Natural killer cell (primary cell): ENCODE results near the gene CAGE1. TPM values are rescaled to one million over a fixed set of nuclear protein-coding genes. Genes with fewer than 3 reads are reported as not detected.

Experiments used
- ATAC-seq, 3 donors: fragments of 150-1000 bp in 2 of 3; fragments of 200-7000 bp in 1 of 3; cut with Tn5 transposase; 1 replicate in 1 of 3; 2 replicates in 2 of 3; pipeline ENCODE4 v1.10.0; 2021; ENCODE audit warnings: mild to moderate bottlenecking in 2 of 3, moderate library complexity in 2 of 3
- DNase-seq, 2 donors: peaks; one replicate each; pipeline versions ENCODE4 v3.0.0 to v3.0.0-alpha.2; 2013 to 2021; ENCODE audit warnings: mixed read lengths in 1 of 2
- H3K27ac ChIP-seq: one replicate; pipeline ENCODE4 v1.5.1; 2013; ENCODE audit warnings: mild to moderate bottlenecking, low read length
- H3K27me3 ChIP-seq: one replicate; pipeline ENCODE4 v1.6.1; 2013; ENCODE audit warnings: low read length; ENCODE audit not compliant: control insufficient read depth, insufficient read depth
- H3K36me3 ChIP-seq: one replicate; pipeline ENCODE4 v1.6.1; 2013; ENCODE audit warnings: low read length; ENCODE audit not compliant: control insufficient read depth, insufficient read depth
- H3K4me1 ChIP-seq: one replicate; pipeline ENCODE4 v1.6.1; 2013; ENCODE audit warnings: low read length; ENCODE audit not compliant: control insufficient read depth, insufficient read depth
- H3K4me3 ChIP-seq: one replicate; pipeline ENCODE4 v1.5.1; 2013; ENCODE audit warnings: low read length
- H3K9me3 ChIP-seq: one replicate; pipeline ENCODE4 v1.6.1; 2013; ENCODE audit warnings: low read length; ENCODE audit not compliant: control insufficient read depth, insufficient read depth
- H3K27ac Mint-ChIP-seq, 2 donors: one replicate each; pipeline ENCODE4 v1.8.0; 2022; ENCODE audit warnings: mild to moderate bottlenecking in 2 of 2, mixed read lengths in 2 of 2, moderate library complexity in 1 of 2
- H3K27me3 Mint-ChIP-seq, 2 donors: one replicate each; pipeline ENCODE4 v1.8.0; 2022; ENCODE audit warnings: low read depth in 2 of 2, mixed read lengths in 2 of 2
- H3K36me3 Mint-ChIP-seq: one replicate; pipeline ENCODE4 v1.8.0; 2022; ENCODE audit warnings: mixed read lengths
- H3K4me1 Mint-ChIP-seq, 2 donors: one replicate each; pipeline ENCODE4 v1.8.0; 2022; ENCODE audit warnings: mixed read lengths in 2 of 2
- H3K4me3 Mint-ChIP-seq: one replicate; pipeline ENCODE4 v1.8.0; 2022; ENCODE audit warnings: mild to moderate bottlenecking, moderate library complexity, mixed read lengths
- H3K9me3 Mint-ChIP-seq, 2 donors: one replicate each; pipeline ENCODE4 v1.8.0; 2022; ENCODE audit warnings: mixed read lengths in 2 of 2
- WGBS: methylation state at CpG from one replicate; pipeline ENCODE4 v1.1.7; 2013; ENCODE audit warnings: missing lambda C conversion rate; ENCODE audit not compliant: insufficient coverage; 5-methylcytosine and 5-hydroxymethylcytosine counted together
- intact Hi-C: fragments of 100-400 bp; cut with micrococcal nuclease; formaldehyde crosslinking; loops from one replicate; pipeline ENCODE4 v1.14.2; 2022
- total RNA-seq, 4 donors: library from RNA; stranded (reverse); fragments of 120-200 nt in 1 of 4; gene quantifications; one replicate each; pipeline versions ENCODE4 v1.2.3 to v1.2.4, GENCODE V29; 2013 to 2022
- TF ChIP-seq, protein P1 (sequence below): fragments of 200-600 bp; IDR thresholded peaks from one replicate; pipeline ENCODE4 v1.8.0; 2022; ENCODE audit warnings: antibody characterized with exemption

The CAGE1 gene
- total RNA-seq, 3 donors from 2014 or later (not counting 1 experiment from before 2014, with no cell fraction given), result 0.70 to 1.3 (median 1.1) TPM

DNA sequence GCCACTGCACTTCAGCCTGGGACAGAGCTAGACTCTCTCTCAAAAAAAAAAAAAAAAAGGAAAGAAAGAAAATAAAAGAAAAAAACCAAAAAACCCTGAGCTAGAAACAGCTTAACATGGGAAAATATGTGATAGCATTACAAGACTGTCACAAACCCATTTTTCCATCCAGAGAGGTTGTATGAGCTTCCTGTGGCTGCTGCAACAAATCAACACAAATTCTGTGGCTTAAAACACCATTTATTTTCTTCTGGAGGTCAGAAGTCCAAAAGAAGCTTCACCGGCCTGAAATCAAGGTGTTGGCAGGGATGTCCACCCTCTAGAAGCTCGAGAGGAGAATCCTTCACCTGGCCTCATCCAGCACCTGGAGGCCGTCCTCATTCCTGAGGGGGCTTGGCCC lies 54.9 kb downstream of the CAGE1 start:
- Mint-ChIP-seq H3K27me3 (peaks cover 13 to 20% of the 10 kb centered on the region in 2 donors), H3K27ac (no peak overlapping the region), H3K36me3 (no peaks in the 10 kb centered on the region), H3K4me3 (no peak overlapping the region), H3K9me3 (no peaks in the 10 kb centered on the region), H3K4me1 (no peaks in the 10 kb centered on the region)
- no peak overlapping the region for H3K4me3 ChIP-seq
- no peak for DNase-seq
- WGBS, result 87% methylated on average over 3 of the region's 3 CpGs
- intact Hi-C loops, result no loop called here
- no peaks in the 10 kb centered on the region for H3K36me3 ChIP-seq
- H3K27ac ChIP-seq, result no peak overlapping the region
- TF ChIP-seq, protein P1, sequence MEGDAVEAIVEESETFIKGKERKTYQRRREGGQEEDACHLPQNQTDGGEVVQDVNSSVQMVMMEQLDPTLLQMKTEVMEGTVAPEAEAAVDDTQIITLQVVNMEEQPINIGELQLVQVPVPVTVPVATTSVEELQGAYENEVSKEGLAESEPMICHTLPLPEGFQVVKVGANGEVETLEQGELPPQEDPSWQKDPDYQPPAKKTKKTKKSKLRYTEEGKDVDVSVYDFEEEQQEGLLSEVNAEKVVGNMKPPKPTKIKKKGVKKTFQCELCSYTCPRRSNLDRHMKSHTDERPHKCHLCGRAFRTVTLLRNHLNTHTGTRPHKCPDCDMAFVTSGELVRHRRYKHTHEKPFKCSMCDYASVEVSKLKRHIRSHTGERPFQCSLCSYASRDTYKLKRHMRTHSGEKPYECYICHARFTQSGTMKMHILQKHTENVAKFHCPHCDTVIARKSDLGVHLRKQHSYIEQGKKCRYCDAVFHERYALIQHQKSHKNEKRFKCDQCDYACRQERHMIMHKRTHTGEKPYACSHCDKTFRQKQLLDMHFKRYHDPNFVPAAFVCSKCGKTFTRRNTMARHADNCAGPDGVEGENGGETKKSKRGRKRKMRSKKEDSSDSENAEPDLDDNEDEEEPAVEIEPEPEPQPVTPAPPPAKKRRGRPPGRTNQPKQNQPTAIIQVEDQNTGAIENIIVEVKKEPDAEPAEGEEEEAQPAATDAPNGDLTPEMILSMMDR, result no peak
- no peak for ATAC-seq
- no peaks in the 10 kb centered on the region for H3K4me1 ChIP-seq
- no peaks in the 10 kb centered on the region for H3K9me3 ChIP-seq
- H3K27me3 ChIP-seq, result no peaks in the 10 kb centered on the region

DNA sequence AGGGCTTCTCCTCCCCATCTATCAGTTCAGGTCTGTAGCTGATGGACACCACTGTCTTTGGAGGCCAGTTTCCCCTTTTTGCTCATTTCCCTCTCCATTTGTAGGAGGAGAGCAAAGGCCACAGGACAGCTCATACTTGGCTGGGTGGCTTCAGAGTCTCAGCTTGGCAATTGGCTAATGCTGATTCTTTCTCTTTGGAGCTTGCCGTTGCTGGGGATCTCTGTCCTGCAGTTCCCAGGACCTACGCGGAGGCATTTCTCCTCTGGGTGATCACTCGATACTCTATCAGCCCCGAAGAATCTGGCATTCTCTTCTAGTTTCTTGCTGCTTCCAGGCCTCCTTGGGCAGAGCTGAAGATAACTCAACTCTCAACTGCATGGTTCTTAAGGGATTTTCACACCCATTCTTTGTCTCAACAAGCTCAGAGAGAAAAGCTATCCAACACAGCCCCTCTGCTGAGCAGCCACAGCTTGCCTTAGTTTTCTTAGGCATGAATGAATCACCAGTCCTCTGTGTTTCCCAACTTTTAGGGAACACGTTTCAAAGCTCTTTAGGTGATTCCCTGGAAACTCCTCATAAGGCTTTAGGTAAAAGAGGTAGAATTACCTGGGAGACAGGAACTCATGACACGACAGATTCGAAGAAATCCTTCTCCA lies 57.3 kb downstream of the CAGE1 start:
- WGBS, result 95% methylated on average over 6 of the region's 8 CpGs
- intact Hi-C loops, result no loop called here
- no peak for DNase-seq
- no peak overlapping the region for H3K4me3 ChIP-seq
- ATAC-seq, result no peak
- H3K9me3 ChIP-seq, result no peaks in the 10 kb centered on the region
- TF ChIP-seq, protein P1, result no peak
- Mint-ChIP-seq H3K27ac (no peak overlapping the region), H3K27me3 (peaks cover 0 to 8% of the 10 kb centered on the region in 2 donors), H3K4me1 (no peaks in the 10 kb centered on the region), H3K36me3 (no peaks in the 10 kb centered on the region), H3K9me3 (no peaks in the 10 kb centered on the region), H3K4me3 (no peak overlapping the region)
- H3K36me3 ChIP-seq, result no peaks in the 10 kb centered on the region
- H3K4me1 ChIP-seq, result no peaks in the 10 kb centered on the region
- no peak overlapping the region for H3K27ac ChIP-seq
- H3K27me3 ChIP-seq, result no peaks in the 10 kb centered on the region

- H3K27ac ChIP-seq, result no peak overlapping the region
- Mint-ChIP-seq H3K36me3 (no peaks in the 10 kb centered on the region), H3K4me3 (no peak overlapping the region), H3K4me1 (no peaks in the 10 kb centered on the region), H3K27me3 (peaks cover 0 to 8% of the 10 kb centered on the region in 2 donors), H3K27ac (no peak overlapping the region), H3K9me3 (no peaks in the 10 kb centered on the region)
- intact Hi-C loops, result no loop called here
- no peaks in the 10 kb centered on the region for H3K36me3 ChIP-seq
- no peaks in the 10 kb centered on the region for H3K4me1 ChIP-seq
- DNase-seq (no peak), ATAC-seq (no peak)
- 86% methylated on average over 6 of the region's 7 CpGs for WGBS
- H3K27me3 ChIP-seq, result no peaks in the 10 kb centered on the region
- no peak overlapping the region for H3K4me3 ChIP-seq
- no peaks in the 10 kb centered on the region for H3K9me3 ChIP-seq
- TF ChIP-seq, protein P1, result no peak
These were observed 58.1 kb downstream of the CAGE1 start for GRCh38 chr6:7331452-7331851.

- no peak overlapping the region for H3K4me3 Mint-ChIP-seq
- 52% methylated on average over 2 of the region's 2 CpGs for WGBS
- DNase-seq, result no peak
These were observed 61.3 kb downstream of the CAGE1 start for GRCh38 chr6:7328243-7328642.

More at GRCh38 chr6:7328243-7328642, 61.3 kb downstream of the CAGE1 start:
- no peaks in the 10 kb centered on the region for H3K27me3 ChIP-seq
- H3K27ac ChIP-seq, result no peak overlapping the region
- no peak overlapping the region for H3K4me3 ChIP-seq
- TF ChIP-seq, protein P1, result no peak
- no peak for ATAC-seq
- H3K36me3 Mint-ChIP-seq, result no peaks in the 10 kb centered on the region
- intact Hi-C loops, result no loop called here
- no peaks in the 10 kb centered on the region for H3K36me3 ChIP-seq
- H3K4me1 Mint-ChIP-seq, result peaks cover 0 to 6% of the 10 kb centered on the region in 2 donors
- no peak overlapping the region for H3K27ac Mint-ChIP-seq
- H3K9me3 ChIP-seq, result no peaks in the 10 kb centered on the region
- peaks cover 8 to 11% of the 10 kb centered on the region in 2 donors for H3K27me3 Mint-ChIP-seq
- no peaks in the 10 kb centered on the region for H3K9me3 Mint-ChIP-seq
- no peaks in the 10 kb centered on the region for H3K4me1 ChIP-seq
